ENCODE measurements around the gene SPARCL1. TPM values are rescaled to one million over a fixed set of nuclear protein-coding genes. Genes with fewer than 3 reads are reported as not detected.

The SPARCL1 gene, protein sequence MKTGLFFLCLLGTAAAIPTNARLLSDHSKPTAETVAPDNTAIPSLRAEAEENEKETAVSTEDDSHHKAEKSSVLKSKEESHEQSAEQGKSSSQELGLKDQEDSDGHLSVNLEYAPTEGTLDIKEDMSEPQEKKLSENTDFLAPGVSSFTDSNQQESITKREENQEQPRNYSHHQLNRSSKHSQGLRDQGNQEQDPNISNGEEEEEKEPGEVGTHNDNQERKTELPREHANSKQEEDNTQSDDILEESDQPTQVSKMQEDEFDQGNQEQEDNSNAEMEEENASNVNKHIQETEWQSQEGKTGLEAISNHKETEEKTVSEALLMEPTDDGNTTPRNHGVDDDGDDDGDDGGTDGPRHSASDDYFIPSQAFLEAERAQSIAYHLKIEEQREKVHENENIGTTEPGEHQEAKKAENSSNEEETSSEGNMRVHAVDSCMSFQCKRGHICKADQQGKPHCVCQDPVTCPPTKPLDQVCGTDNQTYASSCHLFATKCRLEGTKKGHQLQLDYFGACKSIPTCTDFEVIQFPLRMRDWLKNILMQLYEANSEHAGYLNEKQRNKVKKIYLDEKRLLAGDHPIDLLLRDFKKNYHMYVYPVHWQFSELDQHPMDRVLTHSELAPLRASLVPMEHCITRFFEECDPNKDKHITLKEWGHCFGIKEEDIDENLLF
- not detected for total RNA-seq
- polyA plus RNA-seq (2013, experiment 1 of 2) = not detected
- 7.6 TPM for polyA plus RNA-seq (2013, experiment 2 of 2)
- total RNA-seq = 0 to 0.13 (median 0) reads per million in 172 experiments

DNA sequence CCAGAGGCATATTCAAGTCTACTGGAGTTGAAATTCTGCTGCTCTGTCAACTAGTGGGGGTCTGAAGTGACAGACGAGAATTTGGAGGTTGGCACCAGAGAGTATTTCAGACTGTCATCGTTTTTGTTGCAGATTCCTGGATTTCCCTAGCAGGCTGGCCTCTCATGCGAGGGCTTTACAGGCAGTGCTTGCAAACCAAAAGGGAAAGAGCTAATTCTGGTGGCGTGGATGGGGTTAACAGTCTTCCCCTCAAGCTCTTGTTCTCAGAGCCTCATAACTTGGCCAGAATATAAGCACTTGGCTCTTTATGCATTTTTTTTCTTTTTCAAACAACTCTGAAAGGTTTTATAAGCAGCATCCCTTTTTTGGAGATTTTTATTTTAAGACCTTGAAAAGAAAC is at the start of gene SPARCL1:
TSS of gene SPARCL1 (minus strand) at position 190 of the 400 bp plus-strand sequence. CDS start 29,802 bp downstream, outside the sequence.
- CTCF ChIA-PET = interaction anchor here (1.4 kb wide), 1 partner anchor 11 kb away, joined by 3 read pairs; no protein-coding TSS in a partner anchor
- intact Hi-C loops (cut with DNase I, micrococcal nuclease) = no loop called here
- no peak within 1 kb of the TSS for H3K4me3 Mint-ChIP-seq
- H3K4me1 ChIP-seq (ENCODE audit: insufficient read depth, low read length) = no peaks in the 10 kb centered on the region
- H3K27ac Mint-ChIP-seq = no peak within 1 kb of the TSS
- no peak within 1 kb of the TSS for H3K27ac ChIP-seq (ENCODE audit: low read depth in 1 of 2, low read length in 2 of 2)
- ATAC-seq (ENCODE audit: poor library complexity) = no peak
- H3K36me3 ChIP-seq (ENCODE audit: insufficient read depth, low read length) = no peaks in the 10 kb centered on the region
- no peak within 1 kb of the TSS for H3K4me3 ChIP-seq (ENCODE audit: low read length)
- H3K27me3 ChIP-seq (ENCODE audit: control insufficient read depth in 1 of 2, insufficient read depth in 2 of 2, low read length in 2 of 2) = no peaks in the 10 kb centered on the region
- H3K9me3 Mint-ChIP-seq = peaks cover 8% of the 10 kb centered on the region
- POLR2A ChIA-PET = no interaction called here
- no peaks in the 10 kb centered on the region for H3K4me1 Mint-ChIP-seq (ENCODE audit: low read depth)
- TF ChIP-seq, protein P1, sequence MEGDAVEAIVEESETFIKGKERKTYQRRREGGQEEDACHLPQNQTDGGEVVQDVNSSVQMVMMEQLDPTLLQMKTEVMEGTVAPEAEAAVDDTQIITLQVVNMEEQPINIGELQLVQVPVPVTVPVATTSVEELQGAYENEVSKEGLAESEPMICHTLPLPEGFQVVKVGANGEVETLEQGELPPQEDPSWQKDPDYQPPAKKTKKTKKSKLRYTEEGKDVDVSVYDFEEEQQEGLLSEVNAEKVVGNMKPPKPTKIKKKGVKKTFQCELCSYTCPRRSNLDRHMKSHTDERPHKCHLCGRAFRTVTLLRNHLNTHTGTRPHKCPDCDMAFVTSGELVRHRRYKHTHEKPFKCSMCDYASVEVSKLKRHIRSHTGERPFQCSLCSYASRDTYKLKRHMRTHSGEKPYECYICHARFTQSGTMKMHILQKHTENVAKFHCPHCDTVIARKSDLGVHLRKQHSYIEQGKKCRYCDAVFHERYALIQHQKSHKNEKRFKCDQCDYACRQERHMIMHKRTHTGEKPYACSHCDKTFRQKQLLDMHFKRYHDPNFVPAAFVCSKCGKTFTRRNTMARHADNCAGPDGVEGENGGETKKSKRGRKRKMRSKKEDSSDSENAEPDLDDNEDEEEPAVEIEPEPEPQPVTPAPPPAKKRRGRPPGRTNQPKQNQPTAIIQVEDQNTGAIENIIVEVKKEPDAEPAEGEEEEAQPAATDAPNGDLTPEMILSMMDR (IDR thresholded peaks at IDR 0.05) = no peak
- H3K27me3 Mint-ChIP-seq = no peaks in the 10 kb centered on the region
- H3K9me3 ChIP-seq (ENCODE audit: control insufficient read depth in 1 of 2, insufficient read depth in 1 of 2, low read length in 2 of 2) = peaks cover 4 to 9% of the 10 kb centered on the region in 2 experiments
- H3K36me3 Mint-ChIP-seq (ENCODE audit: low read depth) = no peaks in the 10 kb centered on the region
- DNase-seq = no peak

DNA sequence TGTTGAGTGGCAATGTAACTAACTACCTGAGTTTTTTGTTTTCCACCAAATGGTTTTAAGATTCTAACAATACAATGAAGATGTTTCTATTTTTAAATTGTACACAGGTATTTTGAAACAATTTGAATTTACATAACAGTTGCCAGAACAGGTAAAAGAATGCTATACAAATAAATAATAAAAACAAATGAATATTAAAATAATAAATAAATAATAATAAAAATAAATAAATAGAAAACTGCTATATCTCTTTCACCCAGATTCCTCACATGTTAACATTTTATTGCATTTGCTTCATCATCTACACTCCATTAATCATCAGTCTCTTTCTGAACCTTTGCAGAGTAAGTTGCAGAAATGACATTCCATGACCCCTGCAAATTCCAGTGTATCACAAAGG is 46.8 kb upstream of the SPARCL1 start:
- Histone ChIP-seq H3K27me3 (ENCODE audit: control insufficient read depth in 1 of 2, insufficient read depth in 2 of 2, low read length in 2 of 2) (no peaks in the 10 kb centered on the region), H3K4me3 (ENCODE audit: low read length) (no peak overlapping the region), H3K27ac (ENCODE audit: low read depth in 1 of 2, low read length in 2 of 2) (no peak overlapping the region), H3K9me3 (ENCODE audit: control insufficient read depth in 1 of 2, insufficient read depth in 1 of 2, low read length in 2 of 2) (no peaks in the 10 kb centered on the region), H3K36me3 (ENCODE audit: insufficient read depth, low read length) (no peaks in the 10 kb centered on the region), H3K4me1 (ENCODE audit: insufficient read depth, low read length) (no peaks in the 10 kb centered on the region)
- CTCF ChIA-PET = no interaction called here
- DNase-seq (no peak), ATAC-seq (ENCODE audit: poor library complexity) (no peak)
- H3K4me1 Mint-ChIP-seq (ENCODE audit: low read depth) = no peaks in the 10 kb centered on the region
- TF ChIP-seq, protein P1 (IDR thresholded peaks at IDR 0.05) = no peak
- H3K9me3 Mint-ChIP-seq = no peaks in the 10 kb centered on the region
- H3K4me3 Mint-ChIP-seq = no peak overlapping the region
- intact Hi-C loops (cut with DNase I, micrococcal nuclease) = no loop called here
- POLR2A ChIA-PET = no interaction called here
- H3K27ac Mint-ChIP-seq = no peak overlapping the region
- no peaks in the 10 kb centered on the region for H3K36me3 Mint-ChIP-seq (ENCODE audit: low read depth)
- peaks cover 20% of the 10 kb centered on the region for H3K27me3 Mint-ChIP-seq

DNA sequence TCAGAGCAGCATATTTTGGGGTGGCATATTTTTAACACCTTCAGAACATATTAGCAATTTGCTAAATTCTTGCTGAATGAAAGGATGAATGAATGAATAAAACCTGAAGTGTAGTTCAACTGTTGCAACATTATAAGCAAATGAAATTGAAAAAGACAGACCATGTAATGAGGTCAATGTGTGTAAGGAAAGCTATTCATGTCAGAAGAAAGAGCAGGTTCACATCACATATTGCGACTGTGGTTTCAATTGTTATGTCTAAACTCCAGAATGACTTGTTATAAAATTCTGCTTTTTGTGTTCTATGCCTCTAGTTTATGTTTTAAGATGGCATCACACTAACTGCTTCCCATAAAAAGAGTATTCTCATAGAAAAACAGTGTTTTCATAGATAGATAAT is 46.2 kb upstream of the SPARCL1 start:
- Histone ChIP-seq H3K27me3 (ENCODE audit: control insufficient read depth in 1 of 2, insufficient read depth in 2 of 2, low read length in 2 of 2) (no peaks in the 10 kb centered on the region), H3K9me3 (ENCODE audit: control insufficient read depth in 1 of 2, insufficient read depth in 1 of 2, low read length in 2 of 2) (no peaks in the 10 kb centered on the region), H3K4me1 (ENCODE audit: insufficient read depth, low read length) (no peaks in the 10 kb centered on the region), H3K27ac (ENCODE audit: low read depth in 1 of 2, low read length in 2 of 2) (no peak overlapping the region), H3K4me3 (ENCODE audit: low read length) (no peak overlapping the region), H3K36me3 (ENCODE audit: insufficient read depth, low read length) (no peaks in the 10 kb centered on the region)
- TF ChIP-seq, protein P1 (IDR thresholded peaks at IDR 0.05) = no peak
- ATAC-seq (ENCODE audit: poor library complexity) (no peak), DNase-seq (no peak)
- no peaks in the 10 kb centered on the region for H3K4me1 Mint-ChIP-seq (ENCODE audit: low read depth)
- no peak overlapping the region for H3K4me3 Mint-ChIP-seq
- intact Hi-C loops (cut with DNase I, micrococcal nuclease) = no loop called here
- ChIA-PET CTCF (no interaction called here), POLR2A (no interaction called here)
- no peaks in the 10 kb centered on the region for H3K36me3 Mint-ChIP-seq (ENCODE audit: low read depth)
- H3K27me3 Mint-ChIP-seq = peaks cover 24% of the 10 kb centered on the region
- no peak overlapping the region for H3K27ac Mint-ChIP-seq
- no peaks in the 10 kb centered on the region for H3K9me3 Mint-ChIP-seq
